IPS-NIHi7 (cell line): Measurements from ENCODE around the gene C1QTNF1.

Source experiments
- DNase-seq: peaks from one replicate; pipeline ENCODE4 v3.0.0; 2012; ENCODE audit warnings: mixed read lengths; ENCODE audit errors: extremely low spot score

Gene C1QTNF1

DNA sequence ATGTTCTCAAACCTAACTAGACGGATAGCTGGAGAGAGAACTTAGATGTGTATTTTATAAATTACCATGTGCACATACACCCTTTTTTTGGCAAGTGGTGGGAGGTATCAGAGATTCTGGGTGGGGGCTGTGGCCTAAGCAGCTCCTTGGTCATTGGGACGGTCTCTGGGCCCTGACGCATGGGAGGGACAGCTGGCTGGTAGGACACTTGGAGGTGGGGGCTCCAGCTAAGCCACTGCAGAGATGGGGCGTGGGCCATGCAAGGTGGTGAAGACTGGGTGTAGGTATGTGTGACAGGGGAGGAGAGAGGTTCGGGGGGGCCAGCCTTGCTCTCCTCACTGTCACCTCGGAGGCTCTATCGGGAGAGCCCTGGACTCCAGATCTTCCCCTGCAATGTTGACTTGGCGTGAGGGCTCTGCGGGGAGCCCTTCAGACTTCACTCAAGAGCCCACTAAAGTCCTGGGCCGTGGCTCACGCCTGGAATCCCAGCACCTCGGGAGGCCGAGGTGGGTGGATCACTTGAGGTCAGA, 17.1 kb downstream of the C1QTNF1 start:
- no peak for DNase-seq

DNA sequence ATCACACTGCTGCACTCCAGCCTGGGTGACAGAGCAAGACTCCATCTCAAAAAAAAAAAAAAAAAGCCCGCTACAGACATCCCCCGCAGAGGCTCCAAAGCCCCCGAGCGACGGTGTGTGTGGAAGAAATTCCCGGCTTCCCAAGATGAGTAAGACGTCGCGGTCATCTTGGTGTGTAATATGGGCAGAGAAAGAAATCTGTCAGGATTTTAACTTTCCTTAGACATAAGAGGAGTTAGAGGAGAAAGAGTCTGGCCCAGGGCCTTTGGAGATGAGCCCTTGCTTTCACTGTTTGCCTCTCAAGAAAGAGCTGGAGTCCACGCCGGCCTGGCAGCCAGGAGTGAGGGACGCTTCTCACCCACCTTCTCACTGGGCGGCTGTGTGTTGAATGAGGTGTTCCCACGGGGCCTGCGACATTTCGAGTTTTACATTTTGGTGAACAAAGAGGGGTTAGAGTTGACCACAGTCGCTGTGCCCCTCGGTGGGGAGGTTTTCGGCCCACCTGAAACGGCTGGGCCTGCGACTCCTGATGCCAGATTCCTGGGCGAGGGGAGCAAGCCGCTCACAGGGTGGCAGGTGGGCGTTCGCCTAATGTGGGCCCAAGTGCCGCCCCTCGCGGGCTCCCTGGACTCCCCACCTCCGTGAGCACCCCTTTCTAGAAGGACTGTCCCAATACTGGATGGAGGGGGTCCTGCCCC, 17.9 kb downstream of the C1QTNF1 start:
- no peak for DNase-seq

DNA sequence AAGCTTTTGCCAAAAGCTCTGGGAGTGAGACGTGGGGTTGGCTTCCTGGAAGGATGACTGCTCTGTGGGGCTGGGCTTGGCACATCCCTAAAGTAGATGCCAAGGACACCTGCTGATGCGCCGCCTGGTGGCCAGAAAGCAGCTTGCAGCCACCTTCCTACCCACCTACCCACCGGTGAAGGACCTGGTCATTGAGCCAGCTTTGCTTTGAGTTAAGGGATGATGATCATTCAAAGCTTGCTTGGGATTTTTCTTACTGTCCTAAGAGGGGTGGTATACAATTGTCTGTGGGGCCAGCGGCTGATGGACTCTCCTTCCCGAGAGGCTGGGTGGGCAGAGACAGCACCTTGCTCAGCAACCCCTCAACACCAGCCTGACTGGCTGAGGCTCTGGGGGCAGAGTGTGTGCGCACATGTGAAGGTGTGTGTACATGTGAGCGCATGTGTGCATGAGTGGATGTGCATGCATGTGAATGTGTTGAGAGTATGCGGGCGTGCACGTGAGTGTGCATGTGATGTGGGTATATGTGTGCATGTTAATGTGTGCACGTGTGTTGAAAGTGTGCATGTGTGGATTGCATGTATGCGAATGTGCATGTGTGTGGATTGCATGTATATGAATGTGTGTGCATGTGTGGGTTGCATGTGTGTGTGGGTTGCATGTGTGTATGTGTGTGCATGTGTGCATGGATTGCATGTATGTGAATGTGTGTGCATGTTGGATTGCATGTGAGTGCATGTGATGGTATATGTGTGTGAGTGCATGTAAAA, 18.6 kb downstream of the C1QTNF1 start:
- DNase-seq: peak; percentile 72

DNA sequence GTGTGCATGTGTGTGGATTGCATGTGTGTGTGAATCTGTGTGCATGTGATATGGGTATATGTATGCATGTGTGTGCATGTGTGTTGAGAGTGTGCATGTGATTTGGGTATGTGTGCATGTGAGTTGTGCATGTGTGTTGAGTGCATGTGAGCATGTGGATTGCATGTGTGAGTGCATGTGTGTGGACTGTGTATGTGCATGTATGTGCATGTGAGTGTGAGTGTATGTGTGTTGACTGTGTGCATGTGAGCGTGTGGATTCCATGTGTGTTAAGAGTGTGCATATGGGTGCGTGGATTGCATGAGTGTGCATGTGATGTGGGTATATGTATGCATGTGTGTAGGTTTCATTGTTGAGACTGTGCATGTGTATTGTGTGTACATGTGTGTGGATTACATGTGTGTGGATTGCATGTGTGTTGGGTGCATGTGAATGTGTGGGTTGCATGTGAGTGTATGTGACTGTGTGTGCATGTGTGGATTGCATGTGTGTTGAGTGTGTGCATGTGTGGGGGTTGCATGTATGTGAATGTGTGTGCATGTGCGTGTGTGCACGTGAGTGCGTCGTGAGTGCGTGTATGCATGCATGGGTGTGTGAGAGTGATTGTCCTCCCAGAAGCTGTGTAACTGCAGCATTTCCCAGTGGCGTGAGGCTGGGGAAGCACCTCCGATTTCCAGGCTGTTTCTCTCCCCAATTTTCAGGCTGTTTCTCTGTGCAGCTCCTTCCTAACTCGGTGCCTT, 19.4 kb downstream of the C1QTNF1 start:
- no peak for DNase-seq

DNA sequence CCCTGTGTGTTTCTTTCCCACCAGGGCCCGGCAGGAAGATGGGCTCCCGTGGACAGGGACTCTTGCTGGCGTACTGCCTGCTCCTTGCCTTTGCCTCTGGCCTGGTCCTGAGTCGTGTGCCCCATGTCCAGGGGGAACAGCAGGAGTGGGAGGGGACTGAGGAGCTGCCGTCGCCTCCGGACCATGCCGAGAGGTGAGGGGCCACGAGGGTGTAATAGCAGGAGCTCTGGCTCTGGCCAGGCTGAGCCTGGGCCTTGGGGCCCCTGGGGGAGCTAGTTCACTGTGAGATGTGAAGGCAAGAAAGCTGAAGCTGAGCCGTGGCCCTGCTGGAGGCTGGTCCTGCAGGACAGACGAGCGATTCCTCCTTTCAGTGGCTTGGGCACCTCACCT, 20.0 kb downstream of the C1QTNF1 start:
- no peak for DNase-seq

DNA sequence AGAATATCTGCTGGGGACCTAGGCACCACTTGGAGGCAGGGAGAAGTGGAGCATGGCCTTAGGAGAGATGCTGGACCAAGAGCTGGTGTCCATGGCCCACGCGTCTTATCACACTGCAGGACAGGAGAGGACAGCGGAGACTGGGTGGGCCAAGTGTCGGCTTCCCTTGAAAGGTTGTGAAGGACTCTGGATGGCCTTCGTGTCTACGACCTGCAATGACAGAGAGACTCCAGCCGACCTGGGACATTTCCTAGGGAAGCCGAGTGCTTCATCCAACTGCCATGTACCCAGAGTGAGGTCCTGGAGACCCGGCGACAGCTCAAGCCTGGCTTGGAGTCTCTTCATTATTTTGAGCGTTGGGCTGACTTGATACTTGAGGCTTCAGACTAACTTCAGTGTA, 20.5 kb downstream of the C1QTNF1 start:
- no peak for DNase-seq

DNA sequence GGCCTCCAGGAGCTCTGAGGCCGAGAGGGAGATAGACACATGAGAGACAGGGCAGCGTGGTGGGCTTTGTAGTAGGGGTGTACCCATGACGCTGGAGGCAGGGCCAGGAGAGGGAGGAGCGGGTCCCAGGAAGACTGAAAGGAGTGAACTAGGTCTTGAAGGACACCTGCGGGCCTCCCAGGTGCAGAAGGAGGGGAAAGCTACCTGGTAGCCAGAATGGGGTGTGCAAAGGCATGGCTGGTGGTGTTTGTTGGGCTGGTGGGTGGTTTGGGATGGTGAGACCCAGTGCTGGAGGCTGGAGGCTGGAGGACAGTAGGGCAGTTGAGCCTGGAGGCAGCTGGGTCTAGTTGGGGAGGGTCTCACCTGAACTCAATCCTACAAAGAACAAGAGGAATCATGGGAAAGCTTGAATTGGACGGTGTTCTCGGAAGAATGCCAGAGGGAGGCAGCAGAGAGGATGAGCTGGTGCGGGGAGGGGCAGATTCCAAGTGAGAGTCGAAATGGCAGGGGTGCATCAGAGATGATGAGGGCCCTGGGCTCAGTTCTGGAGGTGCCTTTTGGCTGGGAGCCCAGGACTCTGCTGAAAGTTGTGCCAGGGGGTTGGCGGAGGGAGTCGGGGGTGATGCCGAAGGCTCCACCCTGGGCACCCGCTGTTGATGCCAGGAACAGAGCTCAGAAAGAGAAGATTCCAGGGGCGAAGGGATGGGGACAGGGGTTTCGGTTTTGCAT, 21.2 kb downstream of the C1QTNF1 start:
- peak; percentile 17 for DNase-seq

DNA sequence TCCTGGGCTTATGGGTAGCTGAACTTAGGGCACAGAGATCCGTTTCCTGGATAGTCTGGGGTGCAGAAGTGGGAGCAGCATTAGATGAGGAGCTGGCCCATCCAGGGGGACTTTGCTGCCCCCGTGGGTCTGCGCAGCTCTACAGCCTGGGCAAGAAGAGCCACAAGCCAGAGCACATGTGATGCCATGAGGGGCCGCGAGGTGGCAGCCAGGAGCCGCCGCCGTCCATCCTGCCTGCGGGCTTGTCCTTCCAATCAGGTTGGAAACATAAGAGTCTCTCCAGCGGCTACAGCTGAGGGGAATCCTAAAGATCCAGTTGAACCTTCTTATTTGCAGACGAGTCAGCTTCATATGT, 21.9 kb downstream of the C1QTNF1 start:
- peak; percentile 90 for DNase-seq

DNA sequence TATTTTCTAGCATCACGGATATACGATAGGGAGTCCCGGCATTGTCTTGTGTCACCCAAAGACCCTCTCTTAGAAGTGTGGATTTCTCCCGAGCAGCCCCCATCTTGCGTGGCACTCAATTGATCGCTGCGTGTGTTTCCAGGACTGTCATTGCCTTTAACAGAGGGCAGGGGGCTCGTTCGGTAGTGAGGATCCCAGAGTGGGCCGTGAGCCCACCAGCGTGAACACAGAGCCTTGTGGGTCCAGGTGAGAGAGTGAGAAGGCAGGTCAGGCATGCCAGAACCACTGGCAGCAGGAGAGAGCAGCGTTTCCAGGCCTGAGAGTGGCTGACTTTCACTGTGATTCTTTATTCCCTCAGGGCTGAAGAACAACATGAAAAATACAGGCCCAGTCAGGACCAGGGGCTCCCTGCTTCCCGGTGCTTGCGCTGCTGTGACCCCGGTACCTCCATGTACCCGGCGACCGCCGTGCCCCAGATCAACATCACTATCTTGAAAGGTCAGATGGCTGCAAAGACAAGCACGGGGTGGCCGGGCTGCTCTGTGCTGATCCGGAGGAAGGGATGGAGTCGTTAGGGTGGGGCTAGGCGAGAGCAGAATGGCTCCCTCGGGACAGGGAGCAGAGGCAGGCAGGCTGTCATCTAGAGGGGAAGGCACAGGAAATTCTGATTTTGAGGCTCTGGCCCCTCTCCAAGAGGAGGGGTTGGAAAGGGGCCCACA, 22.4 kb downstream of the C1QTNF1 start:
- DNase-seq: peak; percentile 10

DNA sequence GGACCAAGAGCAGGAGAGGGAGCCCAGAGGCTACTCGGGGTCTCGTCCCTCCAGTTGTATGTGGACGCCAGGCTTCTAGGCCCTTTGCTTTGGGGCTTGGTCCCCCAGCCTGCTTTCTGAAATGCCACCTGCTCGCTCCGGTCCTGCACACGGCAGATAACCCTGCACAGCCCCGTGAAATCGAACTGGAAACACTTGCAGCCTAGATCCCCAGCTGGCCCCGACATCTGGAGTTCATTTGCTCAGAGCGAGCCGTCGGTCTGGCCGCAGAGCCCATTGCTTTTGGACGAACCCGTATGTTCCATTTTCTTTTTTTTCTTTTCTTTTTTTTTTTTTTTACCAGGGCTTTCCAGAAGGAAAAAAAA, 22.9 kb downstream of the C1QTNF1 start:
- no peak for DNase-seq

DNA sequence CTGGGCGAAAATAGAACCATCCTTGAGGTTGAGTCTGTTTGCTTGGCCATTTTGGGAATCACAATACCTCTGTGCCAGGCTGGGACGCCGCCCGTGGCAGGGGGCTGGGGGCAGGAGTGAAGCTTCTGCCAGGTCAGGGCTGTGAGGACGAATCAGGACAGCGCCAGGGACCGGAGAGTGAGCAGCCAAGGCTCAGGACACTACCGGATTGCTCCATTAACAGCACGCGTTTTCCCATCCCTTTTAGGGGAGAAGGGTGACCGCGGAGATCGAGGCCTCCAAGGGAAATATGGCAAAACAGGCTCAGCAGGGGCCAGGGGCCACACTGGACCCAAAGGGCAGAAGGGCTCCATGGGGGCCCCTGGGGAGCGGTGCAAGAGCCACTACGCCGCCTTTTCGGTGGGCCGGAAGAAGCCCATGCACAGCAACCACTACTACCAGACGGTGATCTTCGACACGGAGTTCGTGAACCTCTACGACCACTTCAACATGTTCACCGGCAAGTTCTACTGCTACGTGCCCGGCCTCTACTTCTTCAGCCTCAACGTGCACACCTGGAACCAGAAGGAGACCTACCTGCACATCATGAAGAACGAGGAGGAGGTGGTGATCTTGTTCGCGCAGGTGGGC, 23.4 kb downstream of the C1QTNF1 start:
- DNase-seq: no peak

DNA sequence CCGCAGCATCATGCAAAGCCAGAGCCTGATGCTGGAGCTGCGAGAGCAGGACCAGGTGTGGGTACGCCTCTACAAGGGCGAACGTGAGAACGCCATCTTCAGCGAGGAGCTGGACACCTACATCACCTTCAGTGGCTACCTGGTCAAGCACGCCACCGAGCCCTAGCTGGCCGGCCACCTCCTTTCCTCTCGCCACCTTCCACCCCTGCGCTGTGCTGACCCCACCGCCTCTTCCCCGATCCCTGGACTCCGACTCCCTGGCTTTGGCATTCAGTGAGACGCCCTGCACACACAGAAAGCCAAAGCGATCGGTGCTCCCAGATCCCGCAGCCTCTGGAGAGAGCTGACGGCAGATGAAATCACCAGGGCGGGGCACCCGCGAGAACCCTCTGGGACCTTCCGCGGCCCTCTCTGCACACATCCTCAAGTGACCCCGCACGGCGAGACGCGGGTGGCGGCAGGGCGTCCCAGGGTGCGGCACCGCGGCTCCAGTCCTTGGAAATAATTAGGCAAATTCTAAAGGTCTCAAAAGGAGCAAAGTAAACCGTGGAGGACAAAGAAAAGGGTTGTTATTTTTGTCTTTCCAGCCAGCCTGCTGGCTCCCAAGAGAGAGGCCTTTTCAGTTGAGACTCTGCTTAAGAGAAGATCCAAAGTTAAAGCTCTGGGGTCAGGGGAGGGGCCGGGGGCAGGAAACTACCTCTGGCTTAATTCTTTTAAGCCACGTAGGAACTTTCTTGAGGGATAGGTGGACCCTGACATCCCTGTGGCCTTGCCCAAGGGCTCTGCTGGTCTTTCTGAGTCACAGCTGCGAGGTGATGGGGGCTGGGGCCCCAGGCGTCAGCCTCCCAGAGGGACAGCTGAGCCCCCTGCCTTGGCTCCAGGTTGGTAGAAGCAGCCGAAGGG, 24.2 kb downstream of the C1QTNF1 start:
- no peak for DNase-seq

DNA sequence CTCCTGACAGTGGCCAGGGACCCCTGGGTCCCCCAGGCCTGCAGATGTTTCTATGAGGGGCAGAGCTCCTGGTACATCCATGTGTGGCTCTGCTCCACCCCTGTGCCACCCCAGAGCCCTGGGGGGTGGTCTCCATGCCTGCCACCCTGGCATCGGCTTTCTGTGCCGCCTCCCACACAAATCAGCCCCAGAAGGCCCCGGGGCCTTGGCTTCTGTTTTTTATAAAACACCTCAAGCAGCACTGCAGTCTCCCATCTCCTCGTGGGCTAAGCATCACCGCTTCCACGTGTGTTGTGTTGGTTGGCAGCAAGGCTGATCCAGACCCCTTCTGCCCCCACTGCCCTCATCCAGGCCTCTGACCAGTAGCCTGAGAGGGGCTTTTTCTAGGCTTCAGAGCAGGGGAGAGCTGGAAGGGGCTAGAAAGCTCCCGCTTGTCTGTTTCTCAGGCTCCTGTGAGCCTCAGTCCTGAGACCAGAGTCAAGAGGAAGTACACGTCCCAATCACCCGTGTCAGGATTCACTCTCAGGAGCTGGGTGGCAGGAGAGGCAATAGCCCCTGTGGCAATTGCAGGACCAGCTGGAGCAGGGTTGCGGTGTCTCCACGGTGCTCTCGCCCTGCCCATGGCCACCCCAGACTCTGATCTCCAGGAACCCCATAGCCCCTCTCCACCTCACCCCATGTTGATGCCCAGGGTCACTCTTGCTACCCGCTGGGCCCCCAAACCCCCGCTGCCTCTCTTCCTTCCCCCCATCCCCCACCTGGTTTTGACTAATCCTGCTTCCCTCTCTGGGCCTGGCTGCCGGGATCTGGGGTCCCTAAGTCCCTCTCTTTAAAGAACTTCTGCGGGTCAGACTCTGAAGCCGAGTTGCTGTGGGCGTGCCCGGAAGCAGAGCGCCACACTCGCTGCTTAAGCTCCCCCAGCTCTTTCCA, 25.1 kb downstream of the C1QTNF1 start:
- no peak for DNase-seq

DNA sequence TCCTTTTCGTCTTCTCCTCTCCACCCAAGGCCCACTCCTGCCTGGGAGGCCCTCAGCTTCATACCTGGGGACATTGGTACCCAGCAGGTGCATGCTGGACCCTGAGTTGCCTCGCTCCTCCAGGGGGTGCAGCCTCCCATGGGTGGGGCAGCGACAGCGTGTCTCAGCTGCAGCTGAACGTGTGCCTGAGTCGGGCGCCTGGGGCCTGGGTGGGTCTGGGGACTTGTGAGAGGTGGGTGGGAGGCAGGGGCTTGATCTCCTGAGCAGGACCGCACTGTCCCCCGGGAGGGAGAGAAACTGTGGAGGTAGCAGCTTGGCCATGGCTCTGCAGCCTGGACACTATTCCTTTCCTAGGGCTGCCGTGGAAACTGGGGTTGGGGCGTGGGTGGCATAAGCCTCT, 25.9 kb downstream of the C1QTNF1 start:
- DNase-seq: no peak

DNA sequence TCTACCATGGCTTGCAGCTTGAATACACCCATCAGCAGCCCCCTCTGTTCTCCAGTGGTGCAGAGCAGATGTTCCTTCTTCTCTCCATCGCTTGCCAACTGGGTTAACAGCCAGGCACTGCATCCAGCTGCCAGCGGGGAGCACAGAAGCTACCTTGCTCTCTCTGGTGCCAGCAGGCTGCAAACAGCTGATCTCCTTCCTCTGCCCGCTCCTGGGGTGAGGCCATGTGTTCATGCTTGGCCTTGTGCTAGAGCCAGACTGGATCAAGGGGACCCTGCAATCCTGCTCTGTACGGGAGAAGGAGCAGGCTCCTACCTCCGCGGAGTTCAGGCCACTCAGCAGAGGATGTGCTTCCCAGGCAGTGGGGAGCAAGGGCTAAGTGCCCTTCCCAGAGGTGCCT, 26.6 kb downstream of the C1QTNF1 start:
- no peak for DNase-seq

DNA sequence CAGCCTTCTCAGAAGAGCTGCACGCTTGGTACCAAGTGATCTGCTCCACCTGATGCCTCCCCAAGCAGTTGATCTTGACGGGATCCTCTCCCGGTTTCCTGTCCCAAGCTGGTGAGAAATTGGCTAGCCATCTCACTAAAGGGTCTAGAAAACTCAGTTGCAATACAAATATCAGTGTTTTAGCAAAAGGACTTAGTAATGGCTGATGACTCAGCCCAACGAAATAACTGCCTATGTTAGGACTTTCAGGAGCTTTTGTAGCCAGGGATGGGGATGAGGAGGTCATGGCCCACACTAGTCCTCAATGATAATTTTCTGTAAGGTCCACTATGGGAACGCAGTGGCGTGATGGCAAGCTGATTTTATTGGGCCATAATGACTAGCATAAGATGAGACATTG, 27.3 kb downstream of the C1QTNF1 start:
- DNase-seq: no peak

DNA sequence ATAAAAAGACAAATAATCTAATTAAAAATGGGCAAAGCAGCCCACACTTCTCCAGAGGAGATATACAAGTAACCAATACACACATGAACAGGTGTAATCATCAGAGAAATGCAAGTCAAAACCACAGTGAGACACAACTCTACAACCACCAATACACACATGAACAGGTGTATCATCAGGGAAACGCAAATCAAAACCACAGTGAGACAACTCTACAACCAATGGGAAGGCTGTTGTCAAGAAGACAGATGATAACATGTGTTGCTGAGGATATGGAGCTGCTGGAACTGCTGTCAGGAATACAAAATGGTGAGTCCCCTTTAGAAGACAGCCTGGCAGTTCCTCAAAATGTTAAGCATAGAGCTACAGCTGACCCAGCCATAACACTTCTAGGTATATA, 28.2 kb downstream of the C1QTNF1 start:
- DNase-seq: no peak

DNA sequence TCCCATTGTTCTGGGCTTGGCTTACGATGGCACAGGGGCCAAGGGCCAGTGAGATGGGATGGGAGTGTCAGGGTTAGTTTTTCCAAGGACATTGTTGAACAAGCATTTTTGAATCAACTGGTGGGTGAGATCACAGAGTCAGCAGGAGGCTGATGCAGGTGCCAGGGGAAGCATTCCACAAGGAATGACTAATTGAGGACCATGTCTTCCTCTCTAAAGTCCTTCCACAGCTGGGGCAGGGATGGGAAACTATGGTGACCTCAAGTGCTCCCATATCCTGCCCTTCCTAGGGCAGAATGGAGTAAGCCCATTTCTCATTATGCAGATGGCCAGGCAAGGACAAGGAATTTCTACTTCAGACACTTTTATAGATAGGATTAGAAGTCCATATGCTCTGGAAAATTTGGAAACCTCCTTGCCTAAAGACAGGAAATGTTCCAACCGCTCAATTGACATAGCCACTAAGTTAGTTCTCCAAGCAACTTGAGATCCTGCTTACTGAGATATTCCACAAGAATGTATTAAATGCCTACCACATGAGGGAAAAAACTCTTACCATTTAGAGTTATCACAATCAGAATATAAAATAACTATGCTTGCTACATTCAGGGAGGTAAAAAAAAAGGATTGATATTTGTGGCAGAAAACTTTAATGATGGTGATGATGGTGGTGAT, 29.4 kb downstream of the C1QTNF1 start:
- no peak for DNase-seq
